ENCODE data around the gene PVALEF.

PVALEF gene

DNA sequence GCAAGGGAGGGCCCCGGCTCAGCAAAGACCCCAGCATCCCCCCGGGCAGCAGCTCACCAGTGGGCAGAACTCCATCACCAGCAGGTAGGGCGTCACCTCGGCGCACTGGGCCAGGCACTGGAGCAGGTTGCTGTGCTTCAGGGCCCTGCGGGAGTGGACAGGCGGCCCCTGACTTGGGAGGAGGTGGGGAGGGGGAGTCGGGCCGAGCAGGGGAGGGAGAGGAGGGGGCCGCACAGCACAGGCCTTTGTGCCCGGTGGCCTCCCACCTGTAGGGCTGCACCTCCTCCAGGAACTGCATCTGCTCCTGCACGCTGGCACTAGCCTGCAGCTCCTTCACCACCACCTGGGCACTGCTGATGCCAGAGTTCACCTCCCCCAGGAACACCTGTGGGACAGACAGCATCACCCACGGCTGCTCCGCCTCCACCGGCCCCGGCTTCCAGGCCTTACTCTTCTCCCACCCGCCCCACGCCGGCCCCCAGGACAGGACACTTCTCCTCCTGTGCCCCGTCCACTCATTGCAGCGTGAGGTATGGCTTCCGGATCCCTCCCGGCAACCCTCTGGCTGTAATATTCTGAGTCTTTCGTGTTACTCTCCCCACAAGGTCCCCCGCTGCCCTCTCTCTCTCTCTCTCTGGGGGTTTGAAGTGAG lies 37.7 kb upstream of the PVALEF start:
- Histone ChIP-seq H3K4me3 (no peak overlapping the region), H3K27ac (peak overlapping the region in 1 of 21 experiments; percentile 3)

DNA sequence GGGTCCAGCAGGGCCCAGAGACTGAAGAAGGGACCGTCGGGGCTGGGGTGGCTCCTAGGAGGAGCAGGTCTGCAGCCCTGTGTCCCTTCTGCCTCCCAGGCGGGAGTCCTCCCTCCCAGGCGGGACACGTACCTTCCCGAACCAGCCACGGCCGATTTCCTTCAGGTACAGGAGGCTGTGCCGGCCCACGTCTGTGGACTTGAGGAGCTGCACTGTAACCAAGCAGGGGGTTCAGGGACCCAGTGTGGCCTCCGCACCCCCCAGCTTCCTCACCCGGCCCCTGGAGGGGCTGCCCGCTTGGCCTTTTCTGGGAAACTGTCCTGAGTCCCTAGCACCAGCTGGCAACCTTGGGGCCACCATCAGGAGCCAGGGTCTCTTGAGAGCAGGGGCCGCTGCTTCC lies 37.0 kb upstream of the PVALEF start:
- H3K4me3 ChIP-seq = no peak overlapping the region
- H3K27ac ChIP-seq = peak overlapping the region in 1 of 21 experiments; percentile 3

DNA sequence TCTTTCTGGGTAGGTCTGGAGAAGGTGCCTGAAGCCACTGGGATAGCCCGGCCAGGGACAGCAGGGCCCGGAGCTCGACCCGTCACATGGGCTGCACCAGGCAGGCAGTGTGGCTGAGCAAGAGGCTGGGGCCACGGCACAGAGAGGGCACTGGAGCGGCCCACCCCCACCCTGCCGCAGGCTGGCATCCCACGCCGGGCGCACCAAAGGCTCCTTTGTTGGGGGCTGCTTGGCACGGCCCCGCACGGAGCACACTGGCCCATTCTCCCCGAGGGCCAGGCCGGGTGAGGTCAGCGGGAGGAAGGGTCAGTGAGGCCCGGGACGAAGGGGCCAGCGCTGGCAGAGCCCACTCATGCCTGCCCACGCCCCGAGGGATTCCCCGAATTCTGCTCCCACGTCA lies 36.5 kb upstream of the PVALEF start:
- Histone ChIP-seq H3K4me3 (no peak overlapping the region), H3K27ac (peak overlapping the region in 1 of 21 experiments; percentile 47)

DNA sequence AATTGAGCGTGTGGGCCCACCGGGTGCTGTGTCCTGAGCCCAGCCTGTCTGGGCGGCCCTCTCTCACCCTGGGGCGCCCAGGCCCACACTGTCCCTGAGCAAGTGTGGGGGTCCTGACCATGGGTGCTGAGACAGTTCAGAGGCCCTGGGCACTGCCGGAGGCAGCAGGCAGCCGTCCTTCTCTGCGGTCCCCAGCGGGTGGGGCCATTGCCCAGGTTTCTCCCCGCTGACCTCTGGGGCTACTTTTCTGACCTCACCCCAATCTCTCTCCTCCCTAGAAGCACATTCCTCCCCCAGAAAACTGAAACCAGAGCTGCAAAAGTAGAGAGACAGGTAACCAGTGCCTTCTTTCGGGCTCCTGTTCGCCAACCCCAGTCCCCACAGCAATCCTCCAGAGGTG lies 36.0 kb upstream of the PVALEF start:
- Histone ChIP-seq H3K4me3 (no peak overlapping the region), H3K27ac (peak overlapping the region in 1 of 21 experiments; percentile 47)

DNA sequence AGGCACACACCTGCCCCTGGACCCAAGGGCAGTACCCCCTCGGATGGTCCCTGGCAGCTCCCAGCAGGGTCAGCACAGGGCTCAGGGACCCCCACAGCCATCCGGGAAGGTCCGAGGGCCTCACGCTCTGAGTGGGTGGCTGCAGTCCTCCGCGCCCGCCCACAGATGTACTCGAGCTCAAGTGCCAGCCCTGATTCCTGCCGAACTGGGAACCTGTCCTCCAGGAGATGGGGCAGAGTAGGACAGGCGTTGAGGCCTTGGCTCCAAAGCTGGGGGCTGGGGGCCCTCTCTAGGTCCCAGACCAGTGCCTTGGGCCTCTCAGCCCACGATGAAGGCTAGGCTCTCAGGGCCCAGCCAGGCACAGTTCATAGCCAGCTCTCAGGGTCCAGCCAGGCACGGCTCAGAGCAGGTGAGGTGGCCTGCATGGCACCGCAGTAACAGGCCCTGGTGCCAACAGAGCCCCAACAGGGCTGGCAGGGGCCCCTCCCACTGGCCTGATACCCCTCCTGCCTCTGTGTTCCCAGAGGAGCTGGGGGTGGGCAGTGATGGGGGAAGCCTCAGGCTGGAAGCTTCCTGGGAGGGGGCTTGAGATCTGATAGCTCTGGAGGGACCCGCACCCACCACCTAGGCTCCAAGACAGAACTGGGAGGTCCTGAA lies 35.5 kb upstream of the PVALEF start:
- no peak overlapping the region for H3K4me3 ChIP-seq
- peak overlapping the region in 1 of 21 experiments; percentile 47 for H3K27ac ChIP-seq

DNA sequence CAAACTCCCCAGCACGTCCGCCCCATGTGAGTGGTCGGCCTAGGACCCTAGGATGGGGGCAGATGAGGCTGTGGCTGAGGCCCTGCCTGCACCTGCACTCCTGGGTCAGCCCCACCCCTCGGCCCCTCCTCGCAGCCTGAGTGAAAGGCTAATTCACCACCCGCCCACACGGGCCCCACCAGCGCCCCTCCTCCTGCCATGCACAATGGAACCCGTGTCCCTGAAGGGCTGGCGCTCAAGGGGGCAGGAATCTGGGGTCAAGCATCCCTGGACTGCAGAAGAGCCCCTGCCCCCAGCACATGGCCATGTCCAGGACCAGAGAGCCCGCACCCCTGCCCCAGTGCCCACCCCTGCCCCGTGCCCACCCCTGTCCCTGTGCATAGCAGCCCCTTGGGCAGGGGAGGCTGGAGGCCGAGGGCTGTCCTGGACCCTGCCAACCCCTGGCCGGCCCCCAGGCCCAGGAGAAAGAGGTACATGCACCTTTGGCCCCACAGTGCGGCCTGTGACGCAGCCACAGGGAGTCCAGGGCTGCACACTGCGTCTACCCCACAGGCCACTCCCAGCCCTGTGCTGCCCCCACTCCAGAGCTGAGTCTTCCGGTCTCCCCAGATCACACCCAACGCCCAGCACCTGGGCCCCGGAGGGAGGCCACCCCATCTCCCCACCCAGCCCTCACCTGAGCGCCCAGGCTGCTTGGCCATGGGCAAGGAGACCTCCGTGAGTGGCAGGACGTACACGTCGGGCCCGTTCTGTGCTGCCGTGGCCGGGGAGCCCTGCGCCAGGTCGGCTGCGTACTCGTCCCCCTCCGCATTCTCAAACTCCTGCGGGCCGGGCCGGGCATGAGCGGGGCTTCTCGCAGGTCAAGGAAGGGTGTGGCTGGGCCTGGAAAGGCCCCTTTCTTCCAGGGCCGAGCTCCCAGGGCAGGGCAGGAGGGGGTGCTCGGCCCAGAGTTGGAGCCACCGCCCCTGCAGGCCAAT lies 34.6 kb upstream of the PVALEF start:
- H3K4me3 ChIP-seq = no peak overlapping the region
- H3K27ac ChIP-seq = no peak overlapping the region

DNA sequence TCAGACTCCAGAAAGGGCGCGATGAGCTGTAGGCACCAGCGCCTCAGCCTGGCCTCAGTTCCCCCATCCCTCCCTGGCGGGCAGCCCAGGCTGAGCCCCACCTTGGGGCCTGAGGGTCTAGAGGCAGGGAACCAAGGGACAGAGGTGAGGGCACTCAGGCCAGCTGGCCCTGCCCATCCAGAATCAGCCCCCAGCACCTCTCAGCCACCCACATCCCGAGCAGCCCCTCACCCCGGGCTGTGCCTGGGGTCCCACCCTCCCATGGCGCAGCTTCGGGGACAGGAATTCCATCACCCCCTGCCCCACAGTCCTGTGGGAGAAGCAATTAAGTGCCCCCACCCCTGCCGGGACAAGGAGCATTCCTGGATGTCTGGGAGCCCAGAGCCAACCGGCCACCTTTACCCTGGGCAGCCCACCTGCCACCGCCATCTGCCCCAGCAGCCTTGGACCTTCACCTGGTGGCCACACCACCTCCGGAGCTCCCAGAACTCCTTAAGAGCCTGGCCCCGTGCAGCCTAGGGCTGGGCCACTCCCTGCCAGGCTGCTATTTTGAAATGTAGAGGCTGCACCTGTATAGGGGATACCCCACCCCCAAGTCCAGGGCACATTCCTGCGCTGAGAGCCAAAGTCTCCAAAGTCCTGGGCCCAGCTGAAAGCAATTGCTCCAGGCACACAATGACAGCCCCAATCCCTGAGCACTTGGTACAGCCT lies 33.7 kb upstream of the PVALEF start:
- no peak overlapping the region for H3K27ac ChIP-seq
- H3K4me3 ChIP-seq = no peak overlapping the region

DNA sequence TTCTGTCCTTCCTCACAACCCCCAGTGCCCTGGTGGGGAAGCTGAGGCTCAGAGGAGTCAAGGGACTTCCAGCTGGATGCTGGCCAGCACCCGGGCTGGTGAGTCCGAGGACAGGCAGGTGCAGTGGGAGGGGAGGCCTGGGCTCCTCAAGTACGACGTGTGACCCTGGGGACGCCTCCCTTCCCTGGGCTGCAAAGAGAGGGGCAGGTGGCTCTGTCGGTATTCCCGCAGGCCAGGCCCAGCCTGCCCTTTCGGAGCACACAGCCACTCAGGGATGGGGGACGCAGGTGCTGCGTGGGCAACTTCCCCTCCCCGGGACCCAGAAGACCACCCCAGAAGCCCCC lies 33.1 kb upstream of the PVALEF start:
- no peak overlapping the region for H3K4me3 ChIP-seq
- no peak overlapping the region for H3K27ac ChIP-seq

DNA sequence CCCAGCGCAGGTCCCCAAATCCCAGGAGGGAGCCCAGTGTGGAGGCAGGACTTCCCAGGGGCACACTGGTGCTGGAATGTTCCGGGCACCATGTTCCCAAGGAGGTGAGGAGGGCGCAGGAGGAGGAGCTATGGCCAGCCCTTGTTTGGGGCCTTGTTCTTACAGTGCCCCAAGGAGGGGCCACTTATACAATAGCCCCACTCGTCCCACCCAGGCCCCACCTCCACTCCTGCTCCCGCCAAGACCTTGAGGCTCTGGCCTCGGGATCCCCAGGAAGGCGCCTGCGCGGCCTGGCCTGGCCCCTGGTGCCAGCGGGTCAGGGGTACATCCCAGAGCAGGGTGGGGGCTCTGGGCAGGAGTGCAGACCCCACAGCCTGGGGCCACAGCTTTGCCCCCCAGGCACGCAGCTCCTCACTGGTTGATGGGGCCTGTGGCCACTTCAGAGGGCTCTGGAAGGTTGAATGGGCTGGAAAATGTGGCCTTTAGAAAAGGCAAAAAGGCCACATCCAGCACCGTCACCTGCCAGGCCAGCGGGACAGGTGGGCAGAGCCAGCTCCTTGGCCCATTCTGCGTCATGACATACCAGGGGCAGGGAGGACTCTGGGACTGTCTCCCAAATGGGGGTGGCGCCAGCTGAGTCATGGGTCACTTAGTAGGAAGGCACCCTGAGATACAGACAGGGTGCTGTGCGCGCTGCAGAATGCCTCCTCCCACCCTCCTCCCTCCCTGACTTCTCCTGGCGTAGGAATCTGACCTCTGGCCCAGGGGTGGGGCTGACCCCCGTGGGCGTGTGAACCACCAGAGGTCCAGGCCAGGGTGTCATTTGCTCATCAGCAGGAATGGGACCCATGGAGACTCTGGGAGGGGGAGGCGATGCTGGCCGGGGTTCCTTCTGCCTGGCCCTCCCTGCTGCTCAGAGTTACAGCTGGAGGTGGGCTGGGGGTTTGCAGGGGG lies 32.3 kb upstream of the PVALEF start:
- Histone ChIP-seq H3K27ac (no peak overlapping the region), H3K4me3 (no peak overlapping the region)

DNA sequence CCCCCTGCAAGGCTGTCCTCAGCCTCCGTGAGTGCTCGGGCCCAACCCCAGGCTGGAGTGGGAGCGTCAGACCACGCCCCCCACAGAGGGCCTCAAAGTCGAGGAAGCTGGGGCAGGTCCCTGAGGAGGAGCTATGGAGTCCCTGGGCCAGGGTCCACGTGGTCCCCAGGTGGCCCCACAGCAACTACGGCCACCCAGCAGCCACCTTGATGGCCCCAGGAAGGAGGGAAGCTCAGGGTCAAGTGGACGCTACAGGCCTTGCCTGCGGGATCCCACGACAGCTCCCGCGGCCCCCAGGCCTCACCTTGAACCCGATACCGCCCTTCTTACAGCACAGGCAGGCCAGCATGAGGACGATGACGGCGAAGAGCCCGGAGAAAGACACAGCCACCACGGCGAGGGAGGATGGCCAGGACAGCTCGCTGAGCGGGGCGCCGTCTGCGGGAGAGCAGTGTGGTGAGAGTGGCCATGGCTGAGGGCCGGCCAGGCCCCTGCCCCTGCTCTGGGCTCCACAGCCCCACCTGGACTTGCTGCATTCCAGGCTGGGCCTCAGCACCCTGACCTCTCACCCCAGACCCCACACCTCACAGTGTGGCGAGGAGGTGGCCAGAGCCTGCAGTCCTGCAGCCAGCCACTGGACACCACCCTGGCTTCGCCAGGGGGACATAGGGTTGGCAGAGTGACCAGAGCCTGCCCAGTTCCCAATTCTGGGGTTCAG lies 31.1 kb upstream of the PVALEF start:
- Histone ChIP-seq H3K27ac (no peak overlapping the region), H3K4me3 (no peak overlapping the region)

DNA sequence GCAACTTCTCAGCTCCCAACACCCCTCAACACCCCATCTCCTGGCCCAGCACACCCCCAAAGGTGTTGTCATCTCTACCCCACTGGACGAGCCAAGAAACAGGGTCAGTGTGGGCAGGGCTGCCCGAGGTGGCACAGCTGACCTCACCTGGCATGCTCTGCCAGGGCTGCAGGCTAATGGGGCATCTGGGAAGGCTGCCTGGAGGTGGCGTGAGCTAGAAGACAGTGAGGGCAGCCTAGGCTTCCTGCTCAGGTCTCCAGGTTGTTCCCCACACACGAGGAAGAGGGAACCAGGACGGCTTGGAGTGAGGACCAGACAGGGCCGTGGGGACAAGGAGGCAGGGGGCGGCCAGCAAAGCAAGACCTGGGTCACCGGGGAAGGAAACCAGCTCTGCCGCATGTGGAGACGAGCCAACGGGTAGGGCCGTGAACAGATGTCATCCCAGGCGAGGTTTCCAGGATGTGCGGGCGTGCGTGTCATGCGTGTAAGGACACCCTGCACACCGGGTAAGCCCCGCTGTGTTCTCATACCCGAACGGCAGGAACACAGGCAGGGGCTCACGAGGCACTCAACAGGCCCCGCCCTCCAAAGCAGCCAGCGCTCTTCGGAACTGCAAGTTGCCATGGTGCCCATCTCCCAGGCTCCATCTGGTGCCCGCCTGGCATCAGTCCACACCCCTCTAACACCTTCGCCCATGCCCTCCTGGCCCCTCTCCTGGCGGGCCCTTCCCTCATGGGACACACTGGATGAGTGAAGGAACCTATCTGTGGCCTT lies 29.6 kb upstream of the PVALEF start:
- no peak overlapping the region for H3K4me3 ChIP-seq
- H3K27ac ChIP-seq = no peak overlapping the region

DNA sequence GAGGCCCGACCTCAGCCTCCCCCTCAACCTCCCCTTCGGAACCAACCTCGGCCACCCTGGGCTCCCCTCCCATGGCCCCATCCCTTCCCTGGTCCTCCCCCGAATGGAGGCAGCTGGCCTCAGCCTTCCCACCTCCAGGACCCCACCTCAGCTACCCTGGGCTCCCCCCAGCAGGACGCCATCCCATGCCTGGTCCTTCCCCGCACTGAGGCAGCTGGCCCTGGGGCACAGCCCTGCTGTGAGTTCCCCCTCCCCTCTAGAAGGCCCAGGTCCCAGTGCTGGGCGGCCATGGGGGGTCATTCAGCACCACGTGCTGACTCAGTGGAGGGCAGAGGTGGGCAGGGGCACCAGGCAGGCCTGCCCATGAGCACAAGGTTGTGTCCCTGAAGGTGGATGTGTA lies 28.9 kb upstream of the PVALEF start:
- H3K4me3 ChIP-seq = no peak overlapping the region
- H3K27ac ChIP-seq = no peak overlapping the region

DNA sequence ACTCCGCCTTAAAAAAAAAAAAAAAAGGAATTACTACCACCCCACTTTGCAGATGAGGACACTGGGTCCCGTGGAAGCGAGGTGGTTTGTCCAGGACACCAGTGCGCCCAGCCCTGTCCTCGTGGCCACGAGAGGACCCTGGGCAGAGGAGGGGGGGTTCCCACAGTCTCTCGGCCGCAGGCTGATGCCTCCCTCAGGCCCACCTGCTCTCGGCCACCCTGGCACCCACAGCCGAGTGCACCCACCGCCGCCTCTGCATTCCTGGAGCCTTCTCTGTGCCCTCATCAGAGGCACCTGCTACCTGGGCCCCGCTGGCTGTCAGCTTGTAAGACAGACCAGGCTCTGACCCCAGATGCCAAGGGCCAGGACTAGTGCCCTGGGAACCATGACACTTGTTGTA lies 28.1 kb upstream of the PVALEF start:
- Histone ChIP-seq H3K4me3 (no peak overlapping the region), H3K27ac (no peak overlapping the region)

DNA sequence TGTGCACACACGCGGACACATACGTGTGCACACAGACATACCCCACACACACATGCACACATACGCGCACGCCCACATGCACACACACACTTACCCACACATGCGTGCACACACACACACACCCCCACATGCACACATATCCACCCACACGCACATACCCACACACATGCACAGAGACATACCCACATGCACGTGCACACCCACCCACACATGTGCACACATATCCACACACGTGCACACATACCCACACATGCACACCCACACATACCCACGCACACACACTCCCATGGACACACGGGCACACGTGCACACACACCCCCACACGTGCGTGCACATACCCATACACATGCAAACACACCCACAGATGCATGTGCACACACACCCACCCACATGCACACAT lies 27.2 kb upstream of the PVALEF start:
- Histone ChIP-seq H3K27ac (no peak overlapping the region), H3K4me3 (no peak overlapping the region)

DNA sequence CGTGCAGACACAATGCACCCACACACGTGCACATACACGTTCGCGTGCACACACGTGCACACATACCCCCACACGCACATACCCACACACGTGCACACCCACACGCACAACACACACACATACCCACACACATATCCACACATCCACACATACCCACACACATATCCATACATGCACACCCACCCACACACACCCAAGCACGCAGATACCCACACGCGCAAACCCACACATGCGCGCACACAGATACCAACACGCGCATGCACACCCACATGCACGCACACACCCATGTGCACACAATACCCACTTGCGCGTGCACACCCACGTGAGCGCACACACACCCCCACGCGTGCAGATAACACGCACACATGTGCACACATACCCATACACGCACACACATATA lies 26.8 kb upstream of the PVALEF start:
- Histone ChIP-seq H3K27ac (no peak overlapping the region), H3K4me3 (no peak overlapping the region)

DNA sequence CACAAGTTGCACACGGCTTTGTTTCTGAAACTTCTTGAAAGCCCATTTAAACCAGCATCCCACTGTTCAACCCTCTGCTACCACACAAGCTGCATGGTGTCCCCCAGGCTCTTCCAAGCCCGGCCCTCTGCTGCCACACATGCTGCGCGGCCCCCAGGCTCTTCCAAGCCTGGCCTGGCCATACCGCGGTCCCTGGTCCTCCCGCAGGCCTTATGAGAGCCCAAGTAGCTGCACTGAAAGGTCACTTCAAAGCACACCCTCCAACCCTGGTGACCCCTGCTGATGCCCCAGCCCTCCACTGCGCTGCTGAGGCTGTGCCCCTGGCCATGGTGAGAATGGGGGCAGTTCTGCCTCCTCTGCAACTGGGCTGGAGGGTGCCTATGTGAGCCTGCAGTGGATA lies 25.9 kb upstream of the PVALEF start:
- Histone ChIP-seq H3K27ac (no peak overlapping the region), H3K4me3 (no peak overlapping the region)

DNA sequence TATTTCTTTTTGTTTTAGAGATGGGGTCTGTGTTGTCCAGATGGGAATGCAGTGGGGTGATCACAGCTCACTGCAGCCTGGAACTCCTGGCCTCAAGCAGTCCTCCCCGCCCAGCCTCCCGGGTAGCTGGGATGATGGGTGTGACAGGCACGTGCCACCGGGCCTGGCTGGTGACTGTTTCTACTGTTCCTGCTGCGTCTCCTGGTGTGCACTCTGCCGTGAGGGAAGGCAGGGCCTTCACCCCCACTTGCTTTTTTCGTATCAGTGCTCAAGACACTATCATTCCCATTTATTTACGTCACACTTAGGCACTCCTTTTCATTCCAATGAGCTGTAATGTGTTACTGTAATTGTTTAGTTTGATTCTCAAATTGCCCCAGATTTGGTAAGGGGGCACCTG lies 25.3 kb upstream of the PVALEF start:
- Histone ChIP-seq H3K4me3 (no peak overlapping the region), H3K27ac (no peak overlapping the region)

DNA sequence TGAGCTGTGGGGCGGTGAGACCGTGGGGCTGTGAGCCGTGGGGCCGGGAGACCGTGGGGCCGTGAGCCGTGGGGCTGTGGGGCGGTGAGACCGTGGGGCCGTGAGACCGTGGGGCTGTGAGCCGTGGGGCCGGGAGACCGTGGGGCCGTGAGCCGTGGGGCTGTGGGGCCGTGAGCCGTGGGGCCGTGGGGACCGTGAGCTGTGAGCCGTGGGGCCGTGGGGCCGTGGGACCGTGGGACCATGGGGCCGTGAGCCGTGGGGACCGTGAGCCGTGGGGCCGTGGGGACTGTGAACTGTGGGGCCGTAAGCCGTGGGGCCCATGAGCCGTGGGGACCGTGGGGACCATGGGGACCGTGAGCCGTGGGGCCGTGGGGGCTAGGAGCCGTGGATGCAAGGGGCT lies 24.6 kb upstream of the PVALEF start:
- H3K4me3 ChIP-seq = no peak overlapping the region
- no peak overlapping the region for H3K27ac ChIP-seq
